HG03045 (cell line): ENCODE data around the gene USP19.

Experiments
- ATAC-seq: cut with Tn5 transposase; IDR thresholded peaks from one replicate; pipeline ENCODE4 v1.9.1; 2021; ENCODE audit warnings: mild to moderate bottlenecking, moderate library complexity; ENCODE audit not compliant: unreplicated experiment

Gene USP19, protein sequence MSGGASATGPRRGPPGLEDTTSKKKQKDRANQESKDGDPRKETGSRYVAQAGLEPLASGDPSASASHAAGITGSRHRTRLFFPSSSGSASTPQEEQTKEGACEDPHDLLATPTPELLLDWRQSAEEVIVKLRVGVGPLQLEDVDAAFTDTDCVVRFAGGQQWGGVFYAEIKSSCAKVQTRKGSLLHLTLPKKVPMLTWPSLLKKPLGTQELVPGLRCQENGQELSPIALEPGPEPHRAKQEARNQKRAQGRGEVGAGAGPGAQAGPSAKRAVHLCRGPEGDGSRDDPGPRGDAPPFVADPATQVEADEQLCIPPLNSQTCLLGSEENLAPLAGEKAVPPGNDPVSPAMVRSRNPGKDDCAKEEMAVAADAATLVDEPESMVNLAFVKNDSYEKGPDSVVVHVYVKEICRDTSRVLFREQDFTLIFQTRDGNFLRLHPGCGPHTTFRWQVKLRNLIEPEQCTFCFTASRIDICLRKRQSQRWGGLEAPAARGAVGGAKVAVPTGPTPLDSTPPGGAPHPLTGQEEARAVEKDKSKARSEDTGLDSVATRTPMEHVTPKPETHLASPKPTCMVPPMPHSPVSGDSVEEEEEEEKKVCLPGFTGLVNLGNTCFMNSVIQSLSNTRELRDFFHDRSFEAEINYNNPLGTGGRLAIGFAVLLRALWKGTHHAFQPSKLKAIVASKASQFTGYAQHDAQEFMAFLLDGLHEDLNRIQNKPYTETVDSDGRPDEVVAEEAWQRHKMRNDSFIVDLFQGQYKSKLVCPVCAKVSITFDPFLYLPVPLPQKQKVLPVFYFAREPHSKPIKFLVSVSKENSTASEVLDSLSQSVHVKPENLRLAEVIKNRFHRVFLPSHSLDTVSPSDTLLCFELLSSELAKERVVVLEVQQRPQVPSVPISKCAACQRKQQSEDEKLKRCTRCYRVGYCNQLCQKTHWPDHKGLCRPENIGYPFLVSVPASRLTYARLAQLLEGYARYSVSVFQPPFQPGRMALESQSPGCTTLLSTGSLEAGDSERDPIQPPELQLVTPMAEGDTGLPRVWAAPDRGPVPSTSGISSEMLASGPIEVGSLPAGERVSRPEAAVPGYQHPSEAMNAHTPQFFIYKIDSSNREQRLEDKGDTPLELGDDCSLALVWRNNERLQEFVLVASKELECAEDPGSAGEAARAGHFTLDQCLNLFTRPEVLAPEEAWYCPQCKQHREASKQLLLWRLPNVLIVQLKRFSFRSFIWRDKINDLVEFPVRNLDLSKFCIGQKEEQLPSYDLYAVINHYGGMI (N-terminal part only)

DNA sequence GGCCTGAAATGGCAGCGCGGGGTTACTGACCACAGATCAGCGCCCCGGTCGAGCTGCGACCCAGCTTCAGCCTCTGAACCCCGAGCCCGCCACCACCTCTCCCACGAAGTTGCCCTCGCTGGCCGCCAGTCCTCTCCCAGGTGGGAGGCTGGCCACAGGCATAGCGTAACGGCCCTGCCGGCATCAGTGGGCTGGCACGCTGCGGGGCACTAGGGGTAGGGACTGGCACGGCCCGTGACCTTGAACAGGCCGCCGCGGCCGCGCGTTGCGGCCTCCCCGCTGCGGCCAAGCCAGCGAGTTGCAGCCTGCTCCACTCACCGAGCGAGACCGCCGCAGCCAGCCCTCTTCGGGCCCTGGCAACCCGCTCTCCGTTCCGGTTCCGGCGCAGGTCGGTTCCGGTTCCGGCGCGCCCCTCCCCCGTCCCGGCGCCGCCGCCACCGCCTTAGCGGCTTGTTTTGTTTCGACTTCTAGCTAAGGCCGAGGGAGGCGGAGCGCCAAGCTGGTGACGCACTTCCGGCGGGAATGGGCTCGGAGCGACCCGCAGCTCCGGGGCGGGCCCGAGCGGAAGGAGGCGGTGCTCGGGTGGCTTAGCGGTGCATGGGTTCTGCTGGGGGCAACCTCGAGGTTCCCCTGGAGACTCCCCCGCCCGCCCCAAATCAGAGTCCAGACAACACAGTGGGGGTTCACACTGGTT is at the start of gene USP19:
Gene USP19, minus strand, starts transcription at position 386 of the 694 bp plus-strand sequence. CDS start 1,678 bp downstream, outside the sequence.
- peak; percentile 88 for ATAC-seq

DNA sequence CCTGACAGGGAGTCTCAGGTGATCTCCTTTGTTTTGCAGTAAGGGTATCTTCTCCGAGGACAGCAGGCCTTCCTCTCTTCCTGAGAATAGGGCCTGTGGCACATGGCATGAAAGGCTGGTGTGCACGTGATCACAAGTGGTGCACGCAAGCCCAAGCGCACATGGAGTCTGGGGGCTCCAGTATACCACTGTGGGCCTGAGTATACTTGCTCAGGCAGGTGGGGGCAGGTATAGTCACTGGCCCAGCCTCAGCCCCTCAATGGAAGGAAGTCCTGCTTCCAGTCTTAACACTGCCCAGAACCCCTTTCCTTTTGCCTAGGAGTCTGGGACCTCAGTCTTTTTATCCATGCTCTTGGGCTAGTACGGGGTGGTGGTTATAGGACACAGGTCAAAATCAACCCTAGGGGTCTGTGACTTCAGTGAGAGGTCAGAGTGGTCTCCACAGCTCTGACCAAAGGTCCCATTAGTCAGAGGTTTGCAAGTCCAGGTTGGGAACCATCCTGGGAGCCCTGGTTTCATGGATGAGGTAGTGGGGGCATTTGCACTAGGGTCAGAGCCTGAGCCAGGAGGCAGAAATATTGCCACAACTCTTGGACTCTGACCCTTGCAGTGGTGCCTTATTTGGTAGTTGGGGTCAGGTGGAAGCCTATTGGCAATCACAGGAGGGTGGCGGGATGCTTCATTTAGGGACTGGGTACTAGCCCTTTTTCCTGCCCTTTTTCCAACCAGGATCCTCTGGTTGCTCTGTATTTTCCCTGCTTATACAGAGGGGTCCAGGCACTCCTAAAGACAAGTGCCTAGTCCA is 46.3 kb upstream of the USP19 start:
- no peak for ATAC-seq

DNA sequence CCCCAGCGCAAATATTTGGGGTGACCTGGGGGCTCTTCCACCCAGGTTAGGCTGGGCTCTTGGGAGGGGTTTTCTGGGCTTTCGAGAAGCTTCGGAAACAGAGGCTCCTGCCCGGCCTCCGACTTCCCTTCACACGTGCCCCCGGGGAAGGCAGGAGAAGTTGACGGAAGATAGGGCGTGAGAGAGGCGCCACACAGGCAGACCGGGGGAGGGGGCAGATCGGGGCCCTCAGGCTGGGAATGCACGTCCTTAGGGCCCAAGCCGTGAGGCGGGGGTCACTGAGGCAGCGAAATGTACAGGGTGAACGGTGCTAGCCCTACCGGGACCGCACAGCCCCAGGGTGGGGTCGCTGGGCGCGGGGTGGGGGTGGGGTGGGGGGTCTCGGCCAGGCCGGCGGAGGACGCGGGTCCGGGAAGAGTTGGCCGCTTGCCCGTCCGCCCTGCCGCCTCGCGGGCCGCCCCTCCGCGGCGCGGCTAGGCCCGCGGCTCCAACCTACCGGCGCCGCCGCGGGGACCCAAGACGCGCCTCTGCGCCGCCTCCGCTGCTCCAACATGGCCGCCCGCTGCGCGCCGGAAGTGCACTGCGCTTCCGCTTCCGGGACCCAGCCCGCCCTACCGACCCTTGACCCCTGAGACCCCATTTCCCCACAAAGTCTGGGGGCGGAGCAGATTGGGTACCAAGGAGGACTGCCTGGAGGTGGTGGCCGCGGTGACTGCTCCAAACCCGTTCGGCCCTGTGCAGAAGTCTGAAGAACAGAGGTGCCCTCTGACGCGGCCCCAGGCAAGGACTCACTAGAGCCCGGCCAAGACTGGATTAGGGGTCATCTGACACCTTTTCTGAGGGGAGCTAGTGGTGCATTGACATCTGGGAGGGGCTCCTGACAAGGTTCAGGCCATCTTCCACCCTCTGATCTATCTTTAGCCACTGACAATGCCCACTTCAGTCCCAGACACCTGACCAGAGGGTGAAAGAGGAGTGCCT is 45.4 kb upstream of the USP19 start, which contains the start of gene CCDC71:
Gene CCDC71, minus strand, starts transcription at position 561 of the 981 bp plus-strand sequence. CDS start 2,123 bp downstream, outside the sequence.
- no peak for ATAC-seq

DNA sequence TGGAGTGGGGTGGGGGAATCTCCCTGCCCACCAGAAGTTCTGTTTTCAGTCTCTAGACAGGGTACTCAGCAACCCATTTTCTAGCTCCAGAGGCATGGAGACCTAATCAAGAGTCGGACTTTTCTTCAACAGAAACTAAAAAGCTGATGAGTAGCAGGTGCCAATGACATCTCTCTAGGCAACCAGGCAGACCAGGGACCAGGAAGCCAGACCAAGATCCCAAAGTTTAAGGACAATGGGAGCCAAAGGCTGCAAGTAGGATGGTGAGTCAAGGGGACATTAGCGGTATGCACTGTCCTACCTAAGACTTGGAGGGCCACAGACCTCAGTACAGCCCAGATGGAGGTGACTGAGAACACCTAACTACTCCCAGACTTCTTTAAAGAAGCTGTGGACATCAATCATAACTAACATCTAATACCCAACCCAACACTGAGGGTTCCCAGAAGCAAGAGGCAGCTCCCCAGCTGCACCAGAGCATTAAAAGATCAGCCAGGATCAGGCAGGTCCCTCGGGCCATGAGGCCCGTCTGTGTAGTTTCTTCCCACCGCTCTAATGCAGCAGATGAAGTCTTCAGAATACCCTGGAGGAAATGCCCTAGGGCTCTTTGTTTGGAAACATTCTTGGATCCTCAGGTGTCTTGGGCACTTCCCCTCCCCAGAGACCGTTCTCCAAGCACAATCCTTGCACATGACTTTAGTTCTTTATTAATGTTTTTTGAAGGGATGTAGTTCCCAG is 44.5 kb upstream of the USP19 start:
- ATAC-seq, result no peak

DNA sequence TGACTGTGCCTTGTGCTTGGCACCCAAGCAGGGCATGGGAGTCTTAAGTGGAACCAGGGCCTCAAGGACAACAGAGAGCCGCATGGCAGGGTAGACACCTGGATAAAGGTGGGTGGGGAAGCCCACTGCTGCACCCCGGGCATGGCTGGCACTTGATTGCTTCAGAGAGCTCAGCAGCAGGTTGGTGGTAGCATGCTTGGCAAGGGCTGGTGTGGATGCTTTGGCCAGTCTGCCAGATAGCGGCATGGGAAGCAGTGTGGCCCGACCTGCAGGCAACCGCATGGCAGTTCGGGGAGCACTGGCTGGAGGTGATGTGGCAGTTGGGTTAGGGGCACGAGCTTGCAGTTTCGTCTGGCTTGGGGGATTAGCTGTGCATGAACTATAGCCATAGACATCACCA is 43.0 kb upstream of the USP19 start:
- ATAC-seq, result no peak

DNA sequence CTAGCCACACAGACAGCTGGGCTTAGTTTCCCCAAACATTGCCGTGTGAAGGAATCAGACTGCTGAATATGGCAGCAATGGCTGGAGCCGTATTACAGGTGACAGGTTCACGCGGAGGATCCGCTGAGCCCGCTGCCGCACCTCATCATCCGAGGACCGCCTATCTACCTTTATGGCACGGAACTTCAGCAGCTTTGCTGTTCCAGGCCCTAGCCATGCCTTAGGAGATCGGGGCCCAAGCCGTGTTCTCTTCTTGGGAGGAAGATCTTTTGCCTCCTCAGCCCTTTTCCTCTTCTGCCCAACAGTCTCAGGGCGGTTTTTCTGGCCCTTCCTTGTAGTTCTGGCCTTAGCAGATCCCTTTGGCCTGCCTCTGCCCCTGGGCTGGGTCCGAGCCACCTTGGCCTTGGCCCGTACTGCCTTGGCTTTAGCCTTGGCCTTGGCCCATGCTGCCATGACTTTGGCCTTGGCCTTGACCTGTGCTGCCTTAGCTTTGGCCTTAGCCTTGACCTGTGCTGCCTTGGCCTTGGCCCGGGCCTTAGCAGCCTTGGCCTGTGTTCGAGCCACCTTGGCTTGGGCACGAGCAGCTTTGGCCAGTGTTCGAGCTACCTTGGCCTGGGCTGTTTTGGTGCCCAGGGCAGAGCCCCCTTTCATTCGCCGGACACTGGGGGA is 42.3 kb upstream of the USP19 start:
- no peak for ATAC-seq

DNA sequence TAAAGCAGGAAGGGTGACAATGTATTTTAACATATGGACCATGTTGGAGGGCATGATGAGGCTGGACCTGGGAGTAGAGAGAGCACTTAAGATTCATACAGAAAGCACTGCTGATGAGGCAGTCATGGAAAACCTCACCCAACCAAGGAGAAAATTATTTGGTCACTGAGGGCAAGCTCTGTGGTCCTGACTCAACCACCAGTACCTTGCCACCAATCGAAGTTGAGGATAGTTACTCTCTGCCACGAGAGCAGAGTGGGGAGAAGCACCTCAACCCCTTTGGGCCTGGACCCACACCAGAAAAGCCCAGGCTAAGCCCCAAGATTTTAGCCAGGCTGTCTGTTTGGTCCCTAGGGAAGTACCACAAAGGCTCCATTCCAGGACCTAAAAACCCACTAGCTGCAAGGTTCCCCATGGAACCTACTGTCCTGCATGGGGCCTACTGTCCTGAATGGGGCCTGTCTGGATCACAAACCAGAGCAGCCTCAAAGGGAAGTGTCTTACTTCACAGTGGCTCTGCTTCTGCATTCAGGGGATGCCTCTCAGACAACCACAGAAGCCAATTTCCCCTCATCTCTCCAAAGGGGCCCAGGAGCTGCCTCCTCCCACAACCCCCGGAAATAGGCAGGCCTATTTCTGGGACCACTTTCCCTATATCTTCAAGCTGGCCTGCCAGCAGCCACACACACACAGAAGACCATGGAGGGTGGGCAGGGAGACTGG is 41.3 kb upstream of the USP19 start:
- no peak for ATAC-seq

DNA sequence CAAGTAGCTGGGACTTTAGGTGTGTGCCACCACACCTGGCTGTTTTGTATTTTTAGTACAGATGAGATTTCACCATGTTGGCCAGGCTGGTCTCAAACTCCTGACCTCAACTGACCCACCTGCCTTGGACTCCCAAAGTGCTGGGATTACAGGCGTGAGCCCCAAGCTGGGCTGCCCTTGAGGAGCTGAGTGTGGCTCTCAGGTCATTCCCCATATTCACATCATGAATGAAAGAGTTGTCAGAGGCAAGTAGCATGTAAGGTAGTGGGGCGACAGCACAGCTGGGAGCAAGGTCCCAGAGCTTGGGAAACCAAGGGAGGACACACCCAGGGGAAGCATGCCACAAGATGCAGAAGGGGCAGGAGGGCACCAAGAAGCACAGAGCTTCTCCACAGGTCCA is 40.6 kb upstream of the USP19 start:
- ATAC-seq, result no peak

DNA sequence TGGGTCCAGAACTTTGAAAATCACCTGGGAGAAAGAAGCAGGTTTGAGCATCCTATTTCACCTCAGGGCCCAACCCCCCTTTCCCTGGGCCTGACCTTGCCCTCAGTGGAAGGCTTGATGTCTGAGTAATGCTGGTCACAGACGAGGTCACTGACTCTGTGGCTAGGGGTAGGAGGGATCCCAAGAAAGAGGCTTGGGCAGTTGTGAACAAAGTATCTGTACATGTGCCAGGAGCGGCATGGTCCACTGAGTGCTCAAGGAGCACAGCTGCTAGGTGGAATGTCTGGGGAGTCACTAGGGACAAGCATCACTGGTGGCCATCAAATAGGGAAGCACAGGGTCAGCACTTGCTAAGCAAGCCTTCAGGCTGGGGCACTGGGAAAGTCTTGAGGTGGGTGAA is 38.2 kb upstream of the USP19 start:
- ATAC-seq, result no peak

DNA sequence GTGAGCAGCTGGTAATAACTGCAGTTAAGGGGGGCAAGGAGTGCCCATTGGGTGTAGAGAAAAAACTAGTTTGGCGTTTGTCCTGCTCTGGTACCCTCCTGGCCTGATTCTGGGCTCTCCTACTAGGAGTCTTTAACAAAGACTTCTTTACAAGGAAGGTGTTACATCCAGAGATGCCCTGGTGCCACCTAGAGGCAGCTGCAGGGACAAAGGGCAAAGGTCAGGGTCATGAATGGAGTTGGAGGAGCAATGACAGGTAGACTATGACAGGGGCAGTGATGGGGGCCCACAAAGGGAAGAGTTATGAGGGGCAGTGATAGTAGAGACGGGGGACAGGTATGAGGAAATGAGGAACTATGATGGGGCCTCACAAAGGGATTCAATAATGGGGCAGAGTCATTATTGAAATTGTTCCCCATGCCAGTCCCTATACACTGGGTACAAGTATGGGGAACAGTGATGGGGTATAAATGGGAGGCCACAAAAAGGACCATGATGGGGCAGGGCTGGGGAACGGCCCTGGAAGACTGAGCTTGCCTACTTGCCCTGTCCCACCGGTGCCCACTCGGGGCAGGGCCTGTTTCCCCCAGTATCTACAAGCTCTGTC is 37.6 kb upstream of the USP19 start:
- no peak for ATAC-seq

DNA sequence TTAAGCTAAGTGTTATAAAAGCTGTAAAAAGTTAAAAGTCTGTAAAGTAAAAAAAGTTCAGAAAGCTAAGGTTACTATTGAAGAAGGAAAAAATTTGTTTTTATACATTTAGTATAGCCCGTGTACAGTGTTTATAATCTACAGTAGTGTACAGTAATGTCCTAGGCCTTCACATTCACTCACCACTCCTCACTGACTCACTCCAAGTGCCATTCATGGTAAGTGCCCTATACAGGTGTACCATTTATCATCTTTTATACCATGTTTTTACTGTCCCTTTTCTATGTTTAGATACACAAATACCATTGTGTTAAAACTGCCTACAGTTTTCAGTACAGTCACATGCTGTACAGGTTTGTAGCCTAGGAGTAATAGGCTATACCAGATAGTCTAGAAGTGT is 36.7 kb upstream of the USP19 start:
- ATAC-seq, result no peak

DNA sequence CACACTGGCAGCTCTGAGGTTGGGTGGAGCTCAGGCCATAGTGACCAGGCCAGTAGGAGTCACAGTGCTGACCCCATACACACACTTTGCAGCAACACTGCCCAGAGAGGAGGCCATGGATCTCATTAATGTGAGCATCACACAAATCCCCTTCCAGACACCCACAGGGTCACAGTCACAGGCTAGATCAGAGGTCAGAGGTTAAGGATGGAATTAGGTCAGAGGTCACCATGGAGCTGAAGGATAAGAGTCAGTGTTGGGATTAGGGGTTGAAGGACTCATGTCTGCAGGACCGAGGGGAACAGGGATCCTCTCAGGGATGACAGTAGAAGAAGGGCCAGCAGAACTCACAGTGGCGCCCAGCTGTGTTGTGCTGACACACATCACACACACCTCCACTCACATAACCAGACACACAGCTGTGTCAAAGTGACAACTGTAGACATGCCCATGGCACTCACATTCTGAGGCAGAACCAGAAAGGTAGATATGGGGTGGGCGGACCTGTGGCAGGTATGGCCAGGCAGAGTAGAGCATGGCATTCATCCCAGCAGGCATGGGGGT is 32.8 kb upstream of the USP19 start:
- ATAC-seq, result no peak

DNA sequence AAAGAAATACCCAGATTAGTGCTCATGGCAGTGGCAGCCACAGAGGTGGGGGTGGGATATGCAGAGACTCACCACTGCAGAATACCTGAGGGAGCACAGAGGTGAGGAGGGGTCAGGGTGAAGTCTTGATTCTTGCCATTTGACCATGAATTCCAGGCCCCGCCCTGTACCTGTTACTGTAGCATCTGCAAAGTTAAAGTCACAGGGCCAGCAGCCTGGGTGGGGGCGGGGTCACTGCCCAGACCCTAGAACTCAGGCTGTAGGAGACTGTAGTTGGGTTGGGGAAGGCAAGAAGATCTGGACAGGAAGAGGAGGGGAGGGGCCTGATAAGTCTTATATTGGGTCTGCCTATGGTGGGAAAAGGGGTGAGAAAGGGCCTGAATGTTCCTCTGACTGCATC is 31.0 kb upstream of the USP19 start:
- ATAC-seq, result no peak

DNA sequence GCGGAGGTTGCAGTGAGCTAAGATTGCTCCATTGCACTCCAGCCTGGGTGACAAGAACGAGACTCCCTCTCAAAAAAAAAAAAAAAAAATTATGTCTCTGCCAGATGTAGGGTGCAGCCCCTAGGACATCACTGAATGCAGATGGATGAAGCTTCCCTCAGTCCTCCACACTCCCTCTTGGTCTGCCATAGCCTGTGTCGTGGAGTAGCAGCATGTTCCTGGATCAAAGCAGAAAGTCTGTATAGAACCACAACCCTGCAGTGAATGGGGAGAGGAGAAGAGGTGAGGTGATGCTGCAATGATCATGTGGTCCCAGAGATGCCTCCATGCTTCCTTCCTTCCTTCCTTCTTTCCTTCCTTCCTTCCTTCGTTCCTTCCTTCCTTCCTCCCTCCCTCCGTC is 27.5 kb upstream of the USP19 start:
- no peak for ATAC-seq

DNA sequence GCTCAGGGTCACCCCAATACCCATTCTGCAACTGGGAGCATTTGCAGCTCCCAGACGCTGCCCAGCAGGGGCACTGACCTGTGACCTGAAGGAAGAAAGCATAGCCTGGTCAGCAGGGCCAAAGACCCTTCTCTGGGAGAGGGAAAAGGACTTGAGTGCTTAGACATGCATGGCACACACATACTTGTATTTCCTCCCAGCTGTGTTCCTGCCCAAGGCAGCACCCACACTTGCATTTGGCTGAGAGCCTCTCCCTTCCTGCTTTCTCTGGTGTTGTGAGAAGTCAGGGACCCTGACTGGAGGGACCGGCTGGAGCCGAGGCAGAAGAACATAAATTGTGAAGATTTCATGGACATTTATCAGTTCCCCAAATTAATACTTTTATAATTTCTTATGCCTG is 19.5 kb upstream of the USP19 start:
- ATAC-seq, result no peak

DNA sequence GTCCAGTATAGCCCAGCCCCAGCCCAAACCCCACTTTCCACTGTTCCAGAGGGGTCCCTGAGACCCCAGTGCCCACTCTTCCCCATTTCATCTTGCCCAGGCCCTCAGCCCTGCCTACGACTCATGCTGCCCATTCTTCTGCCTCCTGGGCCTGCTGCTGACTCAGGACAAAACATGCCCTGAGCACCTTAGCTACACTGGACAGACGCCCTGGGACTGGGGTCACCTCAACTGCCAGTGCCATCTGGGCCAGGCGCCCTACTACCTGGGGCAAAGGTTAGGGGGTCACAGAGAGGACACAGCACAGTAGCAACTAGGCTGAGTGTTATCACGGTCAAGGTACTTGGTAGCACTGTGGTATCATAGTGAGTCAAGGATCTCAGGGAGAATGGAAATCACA is 14.9 kb upstream of the USP19 start:
- ATAC-seq, result no peak
